Skin epidermis (tissue), 12 donors: ENCODE results near the gene GALM.
"Not testable (repeated sequence)": the region's sequence is repeated elsewhere in the genome, so short reads cannot be mapped to it uniquely, and the experiment has no call there.

Experiments used
- H3K27ac ChIP-seq, 21 experiments: fragments of 200-600 bp; sonication (generic) in 11 of 21; one replicate each; pipeline ENCODE4 v1.5.0; 2020; ENCODE audit warnings: mild to moderate bottlenecking in 3 of 21, inconsistent platforms in 2 of 21, moderate library complexity in 2 of 21
- H3K4me3 ChIP-seq, 7 experiments: fragments of 200-600 bp; sonication (generic) in 2 of 7; one replicate each; pipeline ENCODE4 v1.5.0; 2020; ENCODE audit warnings: inconsistent platforms in 2 of 7, mild to moderate bottlenecking in 2 of 7, moderate library complexity in 1 of 7

Gene GALM

DNA sequence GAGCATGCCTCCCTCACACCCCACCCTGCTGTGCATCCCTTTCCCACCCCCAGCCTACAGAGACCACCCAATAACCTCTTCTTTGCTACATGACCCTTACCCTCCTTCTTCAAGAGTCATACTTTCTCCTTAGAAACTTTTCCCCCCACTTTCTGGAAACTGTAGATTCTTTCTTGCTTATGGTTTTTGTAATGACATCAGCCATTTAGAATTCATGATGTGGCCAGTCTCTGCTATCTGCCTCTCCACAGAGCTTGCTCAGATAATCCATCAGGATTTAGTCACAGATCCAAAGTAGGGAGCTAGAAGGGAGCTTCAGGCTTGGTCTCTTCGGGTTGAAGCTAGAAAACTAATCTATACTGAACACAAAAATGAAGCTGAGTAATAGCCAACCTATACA is 36.5 kb downstream of the GALM start:
- H3K4me3 ChIP-seq: no peak overlapping the region
- peak overlapping the region in 4 of 21 experiments; percentile 13 to 83 (median 36) for H3K27ac ChIP-seq

DNA sequence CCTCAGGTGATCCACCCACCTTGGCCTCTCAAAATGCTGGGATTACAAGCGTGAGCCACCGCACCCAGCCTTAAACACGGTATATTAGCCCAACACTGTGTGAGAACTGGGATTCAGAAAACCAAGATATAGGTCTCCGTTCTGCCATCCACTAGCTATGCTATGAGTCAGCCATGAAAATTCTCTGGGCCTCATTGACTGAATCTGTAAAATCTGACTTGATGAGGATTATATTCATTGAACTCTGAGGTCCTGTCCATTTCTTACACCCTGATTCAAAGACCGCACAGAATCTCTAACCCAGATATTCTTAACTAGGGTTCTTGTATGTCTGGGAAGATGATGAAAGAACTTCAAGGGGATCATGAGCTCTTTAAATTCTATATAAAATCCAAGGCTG is 37.4 kb downstream of the GALM start:
- H3K4me3 ChIP-seq: not testable (repeated sequence)

DNA sequence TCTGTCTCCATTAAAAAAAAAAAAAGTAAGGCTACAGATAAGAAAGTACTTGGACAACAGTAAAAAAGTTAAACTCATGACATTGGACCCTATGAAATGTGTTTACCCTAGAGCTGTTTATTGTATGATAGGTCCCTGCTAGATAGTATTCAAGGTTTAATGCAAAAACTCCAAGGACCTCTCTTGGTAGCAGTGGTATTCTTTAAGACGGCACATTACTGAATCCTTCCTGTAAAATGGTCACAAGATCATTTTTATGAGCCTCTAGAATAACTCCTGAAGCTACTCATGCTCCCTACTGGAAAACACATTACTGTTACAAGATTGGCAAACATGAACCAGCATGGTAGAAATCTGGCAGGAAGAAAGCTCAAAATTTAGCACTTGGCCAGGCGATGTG is 38.8 kb downstream of the GALM start:
- Histone ChIP-seq H3K4me3 (no peak overlapping the region), H3K27ac (no peak overlapping the region)

More for the DNA sequence above, 37.4 kb downstream of the GALM start:
- not testable (repeated sequence) for H3K27ac ChIP-seq

DNA sequence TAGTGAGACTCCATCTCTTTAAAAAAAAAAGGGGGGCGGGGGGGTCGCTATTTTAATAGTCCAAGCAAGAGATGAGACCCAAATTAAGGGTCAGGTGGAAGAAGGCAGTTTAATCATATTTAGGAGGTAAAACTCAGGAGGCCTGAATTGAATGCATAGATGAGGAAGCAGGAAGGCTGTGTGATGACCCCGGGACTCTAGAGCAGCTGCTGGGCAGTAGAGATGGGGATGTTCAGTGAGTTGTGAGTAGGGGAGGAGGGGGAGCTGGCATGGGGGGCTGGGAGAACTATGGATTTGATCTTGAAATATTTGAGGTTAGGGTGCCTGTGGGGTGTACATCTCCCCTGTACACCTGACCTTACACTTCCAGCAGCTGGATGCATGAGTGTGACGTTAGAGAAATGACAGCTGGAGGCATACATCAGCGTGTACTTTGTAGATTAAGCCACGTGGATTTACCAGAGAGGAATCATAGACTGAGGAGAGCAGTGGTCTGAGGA is 41.0 kb downstream of the GALM start:
- Histone ChIP-seq H3K27ac (no peak overlapping the region), H3K4me3 (no peak overlapping the region)

DNA sequence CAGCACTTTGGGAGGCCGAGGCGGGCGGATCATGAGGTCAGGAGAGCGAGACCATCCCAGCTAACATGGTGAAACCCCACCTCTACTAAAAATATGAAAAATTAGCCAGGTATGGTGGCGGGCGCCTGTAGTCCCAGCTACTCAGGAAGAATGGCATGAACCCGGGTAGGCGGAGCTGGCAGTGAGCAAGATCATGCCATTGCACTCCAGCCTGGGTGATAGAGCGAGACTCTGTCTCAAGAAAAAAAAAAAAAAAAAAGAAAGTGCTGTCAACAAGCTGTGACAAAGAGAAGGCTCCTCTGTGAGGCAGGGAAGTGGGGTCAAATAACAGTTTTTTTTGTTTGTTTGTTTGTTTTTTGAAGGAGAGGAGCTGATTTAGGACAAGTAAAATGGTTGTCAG is 42.6 kb downstream of the GALM start:
- H3K27ac ChIP-seq: peak overlapping the region in 3 of 21 experiments; percentile 57 to 84 (median 74)
- H3K4me3 ChIP-seq: not testable (repeated sequence)

DNA sequence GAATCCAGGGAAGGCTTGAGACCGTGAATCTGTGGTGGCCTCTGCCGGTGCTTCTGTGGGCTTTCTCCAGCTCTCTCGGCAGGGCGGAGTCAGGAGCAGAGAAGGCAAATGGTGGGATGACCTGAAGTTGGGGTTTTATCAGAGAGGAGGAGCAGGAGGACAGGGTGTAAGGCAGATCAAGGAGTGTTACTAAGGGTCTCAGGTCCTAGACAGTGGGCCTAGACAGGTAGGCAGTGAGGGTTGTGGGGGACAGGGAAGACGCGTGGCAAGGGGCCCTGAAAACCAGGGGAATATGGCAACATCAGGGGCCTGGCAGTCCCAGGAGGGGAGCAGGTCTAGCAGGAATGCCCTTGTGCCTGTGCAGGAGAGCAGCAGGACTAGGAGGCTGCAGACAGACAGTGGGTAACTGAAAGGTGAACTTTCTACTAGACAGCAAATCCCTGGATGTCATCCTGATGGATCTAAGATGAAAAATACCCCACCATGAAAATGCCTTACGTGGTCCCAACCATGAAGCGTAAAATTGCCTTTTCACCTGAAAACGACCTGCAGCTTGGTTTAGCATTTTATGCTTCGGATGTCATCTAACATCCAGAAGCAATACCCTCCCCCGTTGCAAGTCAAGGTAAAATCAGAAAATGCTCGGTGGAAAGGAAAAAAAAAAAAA is 43.1 kb downstream of the GALM start:
- Histone ChIP-seq H3K4me3 (no peak overlapping the region), H3K27ac (peak overlapping the region in 4 of 21 experiments; percentile 57 to 84 (median 69))

DNA sequence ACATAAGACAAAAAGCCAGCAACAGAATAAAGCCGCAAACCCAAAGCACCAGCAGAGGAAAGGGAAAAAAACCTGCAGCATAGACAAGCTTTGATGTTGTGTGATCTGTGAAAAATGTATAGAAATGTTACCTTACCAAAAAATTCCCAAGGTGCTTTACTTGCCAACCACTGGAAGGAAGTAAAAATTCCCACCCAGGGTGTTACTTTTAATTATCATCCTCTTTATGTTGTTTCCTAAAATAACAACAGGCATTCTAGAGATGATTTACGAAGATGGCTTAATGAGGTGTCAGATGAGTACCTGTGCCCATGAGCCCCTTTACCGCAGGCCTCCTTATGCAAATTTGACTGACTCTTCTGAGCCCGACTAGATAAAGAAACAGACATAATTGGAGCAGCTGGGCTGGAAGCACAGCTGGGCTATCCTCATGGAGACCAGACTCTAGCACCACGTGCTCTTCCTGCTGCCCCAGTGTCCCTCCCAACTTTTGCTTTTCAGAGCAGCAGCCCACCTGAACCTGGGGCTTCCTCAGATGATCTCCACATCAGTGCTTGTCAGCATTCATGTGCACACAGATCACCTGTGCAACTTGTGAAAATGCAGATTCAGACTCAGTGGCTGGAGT is 43.8 kb downstream of the GALM start:
- H3K27ac ChIP-seq: peak overlapping the region in 6 of 21 experiments; percentile 31 to 84 (median 56)
- H3K4me3 ChIP-seq: no peak overlapping the region

DNA sequence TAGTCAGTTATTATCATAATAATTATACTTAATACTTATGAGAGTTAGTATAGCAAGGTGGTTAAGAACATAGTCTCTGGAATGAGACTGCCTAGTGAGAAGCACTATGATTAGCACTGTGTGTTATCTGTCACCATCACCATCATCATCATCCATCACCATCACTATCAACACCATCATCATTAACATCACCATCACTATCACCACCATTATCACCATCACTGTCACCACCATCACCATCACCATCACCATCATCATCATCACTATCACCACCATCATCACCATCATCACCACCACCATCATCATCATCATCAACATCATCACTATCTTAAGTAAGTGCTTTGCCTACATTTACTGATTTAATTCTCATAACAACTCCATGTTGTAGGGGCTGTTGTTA is 45.6 kb downstream of the GALM start:
- no peak overlapping the region for H3K4me3 ChIP-seq
- H3K27ac ChIP-seq: no peak overlapping the region

DNA sequence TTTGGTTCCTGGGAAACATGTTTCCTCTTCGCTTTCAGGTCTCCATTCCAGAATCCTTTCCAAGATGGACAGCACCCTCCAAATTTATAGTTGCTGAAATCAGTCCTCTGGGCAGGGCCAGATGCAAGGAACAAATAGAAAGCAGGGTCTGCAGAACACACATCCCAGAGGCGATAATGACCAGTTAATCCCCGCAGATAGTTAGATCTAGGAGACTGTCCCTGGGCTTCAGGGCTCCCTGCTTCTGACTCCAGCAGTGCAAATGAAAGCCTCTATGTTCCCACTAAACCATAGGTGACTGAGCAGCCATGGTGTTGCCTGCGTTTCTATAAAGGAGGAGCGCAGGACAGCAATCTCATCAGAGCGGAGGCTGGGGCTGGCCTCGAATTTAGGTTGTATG is 46.5 kb downstream of the GALM start:
- Histone ChIP-seq H3K27ac (no peak overlapping the region), H3K4me3 (no peak overlapping the region)

DNA sequence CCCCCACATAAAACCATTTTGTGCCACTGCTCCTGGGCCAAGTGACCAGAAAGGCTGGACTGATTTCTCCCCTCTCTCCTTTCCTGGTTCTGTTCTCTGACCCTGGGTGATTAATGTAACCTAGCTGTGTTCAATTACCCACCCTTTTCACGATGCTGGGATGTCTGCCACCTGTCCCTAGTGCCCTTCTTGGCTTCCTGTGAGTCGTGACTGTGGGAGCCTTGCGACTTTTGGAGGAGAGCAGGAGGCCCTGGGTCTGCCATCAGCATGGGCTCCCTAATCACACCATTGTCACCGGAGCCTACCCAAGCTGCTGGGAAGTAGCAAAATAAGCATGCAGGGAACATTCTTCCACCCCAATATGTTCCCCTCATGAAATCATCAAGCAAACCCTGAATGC is 47.0 kb downstream of the GALM start:
- Histone ChIP-seq H3K4me3 (no peak overlapping the region), H3K27ac (no peak overlapping the region)

DNA sequence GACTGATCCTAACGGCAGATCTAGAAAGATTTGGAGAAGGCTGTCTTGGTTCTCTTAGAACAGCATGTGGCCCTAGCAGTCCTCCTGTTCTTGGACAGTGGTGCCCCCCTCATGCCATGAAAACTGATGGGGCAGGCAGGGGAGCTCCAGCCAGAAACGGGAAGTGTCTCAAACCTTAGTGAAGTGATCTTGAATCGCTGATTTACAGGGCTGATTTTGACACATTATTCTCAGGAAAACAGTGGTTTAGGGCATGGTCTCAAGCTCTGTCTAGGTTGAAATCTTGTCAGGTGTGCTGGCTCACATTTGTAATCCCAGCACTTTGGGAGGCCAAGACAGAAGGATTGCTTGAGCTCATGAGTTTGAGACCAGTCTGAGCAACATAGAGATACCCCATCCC is 47.4 kb downstream of the GALM start:
- Histone ChIP-seq H3K4me3 (no peak overlapping the region), H3K27ac (no peak overlapping the region)

DNA sequence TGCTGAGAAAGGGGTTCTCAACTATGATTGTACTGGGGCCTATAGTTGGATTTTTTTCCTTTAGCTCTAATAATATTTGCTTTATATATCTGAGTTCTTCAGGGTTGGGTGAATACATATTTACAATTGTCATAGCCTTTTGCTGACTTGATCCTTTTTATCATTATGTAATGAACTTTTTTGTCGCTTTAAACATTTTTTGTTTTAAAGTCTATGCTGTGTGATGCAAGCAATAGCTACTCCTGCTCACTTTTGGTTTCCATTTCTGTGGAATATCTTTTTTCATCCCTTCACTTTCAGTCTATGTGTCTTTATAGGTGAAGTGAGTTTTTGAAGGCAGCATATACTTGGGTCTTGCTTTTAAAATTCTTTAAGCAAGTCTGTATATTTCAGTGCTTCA is 49.0 kb downstream of the GALM start:
- not testable (repeated sequence) for H3K27ac ChIP-seq, H3K4me3 ChIP-seq

DNA sequence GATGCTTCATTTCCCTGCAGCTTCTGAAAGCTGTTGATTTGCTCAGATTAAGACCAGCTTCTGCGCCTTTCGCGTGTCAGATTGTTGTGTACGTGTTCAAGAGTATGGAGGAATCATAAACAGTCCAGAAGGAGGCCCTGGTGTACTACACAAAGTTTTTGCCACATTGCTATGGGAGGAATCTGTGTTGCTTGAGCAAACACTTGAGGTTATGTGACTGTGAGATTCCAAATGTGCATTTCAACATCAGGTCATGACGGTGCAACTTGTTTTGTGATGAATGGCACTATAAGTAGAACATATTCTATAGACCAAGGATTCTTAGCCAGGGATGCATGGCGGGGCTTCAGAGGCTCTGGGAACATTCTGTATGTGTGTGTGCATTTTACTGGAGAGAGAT is 50.3 kb downstream of the GALM start:
- H3K27ac ChIP-seq: no peak overlapping the region

DNA sequence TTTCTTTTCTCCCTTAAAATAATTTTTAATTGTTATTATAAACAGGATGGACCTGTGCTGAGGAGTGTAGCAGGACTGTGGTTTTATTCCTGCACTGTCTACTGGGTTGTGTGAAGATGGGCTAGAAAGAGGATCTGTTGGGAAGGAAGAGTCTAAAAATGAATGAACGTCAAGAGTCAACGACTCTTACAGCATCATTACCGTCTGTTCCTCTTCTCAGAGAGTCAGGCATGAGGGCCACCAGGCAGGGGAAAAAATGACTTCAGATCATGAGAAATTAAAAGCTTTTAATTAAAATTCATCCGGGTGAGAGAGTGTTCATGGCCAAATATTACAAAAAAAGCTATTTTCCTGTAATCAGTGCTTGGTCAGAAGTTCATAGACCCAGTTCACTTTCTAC is 52.7 kb downstream of the GALM start:
- Histone ChIP-seq H3K27ac (no peak overlapping the region), H3K4me3 (no peak overlapping the region)

More for the DNA sequence above, 50.3 kb downstream of the GALM start:
- no peak overlapping the region for H3K4me3 ChIP-seq

DNA sequence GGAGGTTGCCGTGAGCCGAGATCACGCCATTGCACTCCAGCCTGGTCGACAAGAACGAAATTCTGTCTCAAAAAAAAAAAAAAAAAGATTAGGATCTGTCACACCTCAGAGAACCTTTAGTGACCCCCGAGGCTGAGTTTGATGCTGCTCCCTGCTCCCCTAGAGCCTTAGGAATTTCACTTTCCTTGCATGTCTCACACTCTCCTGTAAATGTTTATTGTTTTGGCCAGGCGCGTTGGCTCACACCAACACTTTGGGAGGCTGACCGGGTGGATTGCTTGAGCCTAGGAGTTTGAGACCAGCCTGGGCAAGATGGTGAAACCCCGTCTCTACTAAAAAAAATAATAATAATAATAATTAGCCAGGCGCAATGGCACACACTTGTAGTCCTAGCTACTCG is 53.8 kb downstream of the GALM start:
- Histone ChIP-seq H3K27ac (peak overlapping the region in 2 of 21 experiments; percentile 41 to 53), H3K4me3 (no peak overlapping the region)

DNA sequence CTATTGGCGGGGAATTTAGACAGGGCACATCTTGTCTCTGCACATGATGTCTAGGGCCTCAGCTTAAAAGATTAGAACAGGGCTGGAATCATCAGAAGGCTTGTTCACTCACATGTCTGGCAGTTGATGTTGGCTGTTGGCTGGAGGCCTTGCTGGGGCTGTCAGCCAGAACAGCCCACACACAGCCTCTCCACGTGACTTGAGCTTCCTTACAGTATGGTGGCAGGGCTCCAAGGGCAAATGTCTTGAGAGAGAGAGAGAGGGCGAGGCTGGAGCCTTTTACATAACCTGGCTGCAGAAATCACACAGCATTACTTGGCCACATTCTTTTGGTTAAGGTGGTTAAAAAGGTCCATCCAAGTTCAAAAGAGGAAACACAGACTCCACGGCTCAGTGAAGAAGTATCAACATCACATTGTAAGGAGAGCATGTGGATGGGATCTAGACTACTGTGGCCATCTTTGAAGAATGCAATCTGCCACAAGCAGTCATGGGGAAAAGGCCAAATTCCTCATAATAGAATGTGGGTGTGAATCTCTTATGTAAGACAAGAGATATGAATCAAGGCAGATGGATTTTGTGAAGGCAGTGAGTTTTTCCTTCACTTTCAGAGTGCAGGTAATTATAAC is 54.8 kb downstream of the GALM start:
- peak overlapping the region in 8 of 21 experiments; percentile 17 to 58 (median 33) for H3K27ac ChIP-seq

DNA sequence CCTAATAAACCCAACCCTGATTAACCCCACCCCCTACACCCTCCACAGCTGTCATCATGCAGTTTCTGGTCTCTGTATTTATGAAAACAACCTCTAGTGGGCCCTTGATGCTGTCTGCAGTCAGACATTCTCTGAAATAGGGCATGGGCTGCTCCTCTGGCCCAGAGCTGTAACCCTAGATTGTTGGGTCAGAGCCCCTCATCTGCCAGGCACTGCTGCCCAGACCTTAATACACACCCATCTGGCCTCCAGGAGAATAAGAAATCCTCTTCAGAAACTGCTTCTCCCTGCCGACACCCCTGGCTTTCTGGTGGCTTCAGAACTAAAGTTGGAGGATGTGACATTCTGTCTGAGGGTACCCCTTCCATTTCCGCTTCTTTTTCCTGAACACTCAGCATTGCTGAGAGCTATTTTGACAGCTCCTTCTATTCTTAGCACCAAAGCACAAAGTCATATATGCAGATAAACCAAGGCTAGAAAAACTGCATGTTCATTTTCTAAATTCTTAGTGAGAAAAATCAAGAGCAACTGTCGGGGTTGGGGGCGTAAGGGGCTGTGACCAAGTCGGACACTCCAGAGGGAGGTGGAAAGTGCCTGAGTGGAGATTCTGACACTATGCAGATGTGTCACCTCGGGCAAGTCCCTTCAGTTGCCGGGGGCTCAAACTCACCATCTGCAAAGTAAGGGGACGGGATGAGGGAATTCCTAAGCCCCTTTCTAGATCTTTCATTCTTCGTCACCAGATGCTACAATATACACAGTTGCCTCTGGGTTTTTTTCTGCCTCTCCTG is 56.6 kb downstream of the GALM start:
- Histone ChIP-seq H3K27ac (peak overlapping the region in 5 of 21 experiments; percentile 11 to 79 (median 44)), H3K4me3 (no peak overlapping the region)

More for the DNA sequence above, 54.8 kb downstream of the GALM start:
- no peak overlapping the region for H3K4me3 ChIP-seq

DNA sequence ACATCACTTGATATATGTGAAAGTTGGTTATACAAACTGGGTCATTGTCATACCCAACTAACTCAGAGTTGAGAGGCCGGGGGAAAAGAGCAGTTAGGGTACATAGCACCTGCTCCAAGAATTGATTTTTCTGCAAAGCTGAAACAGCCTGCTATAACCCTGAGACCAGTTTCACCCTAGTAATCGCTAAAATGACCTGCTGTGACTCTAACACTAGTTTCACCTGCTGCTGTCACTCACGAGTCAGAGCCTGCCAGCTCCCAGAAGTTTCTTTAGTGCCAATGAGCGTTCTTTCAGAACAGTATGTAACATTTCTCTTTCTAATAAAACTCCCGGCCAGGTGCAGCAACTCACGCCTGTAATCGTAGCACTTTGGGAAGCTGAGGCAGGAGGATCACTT is 57.3 kb downstream of the GALM start:
- no peak overlapping the region for H3K4me3 ChIP-seq
- peak overlapping the region in 4 of 21 experiments; percentile 11 to 79 (median 41) for H3K27ac ChIP-seq

DNA sequence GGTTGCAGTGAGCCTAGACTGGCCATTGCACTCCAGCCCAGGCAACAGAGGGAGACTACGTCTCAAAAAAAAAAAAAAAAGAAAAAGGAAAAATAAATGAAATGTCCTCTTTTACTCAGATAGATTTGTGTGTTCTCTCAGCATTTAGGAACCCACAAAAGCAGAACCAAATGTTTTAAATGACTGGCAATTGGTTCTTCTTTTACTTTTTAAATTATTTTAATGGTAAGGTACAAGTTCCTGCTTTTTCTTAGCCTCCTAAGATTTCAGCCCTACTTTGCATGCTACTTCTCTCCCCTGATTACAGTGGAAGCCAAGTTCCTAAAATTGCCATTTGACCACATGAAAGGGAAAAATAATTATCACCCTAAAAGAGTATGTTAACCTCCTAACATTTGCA is 61.7 kb downstream of the GALM start:
- Histone ChIP-seq H3K4me3 (no peak overlapping the region), H3K27ac (no peak overlapping the region)

DNA sequence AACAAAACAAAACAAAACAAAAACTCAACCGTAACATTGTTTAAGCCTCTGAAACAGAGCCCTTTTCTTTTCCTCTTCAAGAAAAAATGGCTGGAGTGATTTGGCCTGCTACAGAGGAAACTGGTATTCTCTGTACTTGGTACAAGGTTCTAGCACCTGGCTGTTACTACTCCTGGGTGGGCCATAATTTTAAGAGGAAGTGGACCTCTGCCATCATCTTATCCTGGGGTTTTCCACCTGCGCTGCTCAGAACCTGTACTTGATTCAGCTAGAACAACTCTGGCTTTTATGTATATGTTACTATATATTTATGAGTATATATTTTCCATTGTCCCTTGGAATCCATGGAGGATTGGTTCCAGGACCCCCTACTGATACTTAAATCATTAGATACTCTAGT is 62.8 kb downstream of the GALM start:
- Histone ChIP-seq H3K27ac (no peak overlapping the region), H3K4me3 (no peak overlapping the region)
